COLO668 (cell line): Measurements from ENCODE around the gene ARF6.

Experiments
- DNase-seq: peaks from one replicate; lab custom pipeline; 2025; ENCODE audit not compliant: unreplicated experiment; lab: John Stamatoyannopoulos, UW

The ARF6 gene

GRCh38 chr14:49939884-49940510, 47.1 kb downstream of the ARF6 start:
- no peak for DNase-seq

- no peak for DNase-seq
Measured at GRCh38 chr14:49940808-49941421, 48.0 kb downstream of the ARF6 start.

- no peak for DNase-seq
Measured at GRCh38 chr14:49942090-49942489, 49.2 kb downstream of the ARF6 start.

- DNase-seq, result no peak
Measured at GRCh38 chr14:49944501-49944900, 51.6 kb downstream of the ARF6 start.

- no peak for DNase-seq
Measured at GRCh38 chr14:49945448-49946319, 52.8 kb downstream of the ARF6 start.
